SK-N-MC (cell line): Measurements from ENCODE around the gene SPTLC3.

ENCODE experiments used
- DNase-seq: peaks from one replicate; pipeline ENCODE4 v3.0.0-alpha.2; 2011; ENCODE audit warnings: low read depth, low spot score
- H3K27ac ChIP-seq: fragments of 200-600 bp; sonication (generic); 2 replicates; pipeline ENCODE4 v1.5.1; 2016; ENCODE audit warnings: mixed run types
- H3K36me3 ChIP-seq: fragments of 200-600 bp; sonication (generic); 2 replicates; pipeline ENCODE4 v1.6.1; 2017; ENCODE audit warnings: antibody characterized with exemption, low read length, mixed read lengths; ENCODE audit not compliant: insufficient read depth
- H3K4me3 ChIP-seq: fragments of 200-600 bp; sonication (generic); 2 replicates; pipeline ENCODE4 v1.5.1; 2016
- H3K9ac ChIP-seq: fragments of 200-600 bp; sonication (generic); 2 replicates; pipeline ENCODE4 v1.8.0; 2017; ENCODE audit warnings: mixed run types, mixed read lengths; ENCODE audit not compliant: insufficient read length
- H3K9me3 ChIP-seq: fragments of 200-600 bp; sonication (generic); 2 replicates; pipeline ENCODE4 v1.6.1; 2017; ENCODE audit warnings: low read depth, mild to moderate bottlenecking, antibody characterized with exemption, low read length, moderate library complexity, mixed read lengths
- EZH2 ChIP-seq: fragments of 200-600 bp; sonication (generic); IDR thresholded peaks from one replicate; pipeline ENCODE4 v1.6.1; 2017; ENCODE audit warnings: antibody characterized with exemption
- FOXP2 ChIP-seq: optimal IDR thresholded peaks from 2 replicates; pipeline ENCODE3; 2011; ENCODE audit warnings: mild to moderate bottlenecking, moderate library complexity; ENCODE audit not compliant: insufficient read depth; ENCODE audit errors: extremely low read length, control extremely low read depth
- POLR2AphosphoS5 ChIP-seq: IDR thresholded peaks from 2 replicates; pipeline ENCODE4 v1.6.1; 2012; ENCODE audit warnings: mild to moderate bottlenecking, low read depth, low read length, borderline replicate concordance

Gene SPTLC3

GRCh38 chr20:13058666-13059389 lies 50.1 kb downstream of the SPTLC3 start:
- TF ChIP-seq FOXP2 (no peak), POLR2AphosphoS5 (no peak), EZH2 (no peak)
- H3K4me3 ChIP-seq = no peak overlapping the region
- no peaks in the 10 kb centered on the region for H3K9me3 ChIP-seq
- no peak overlapping the region for H3K9ac ChIP-seq
- H3K27ac ChIP-seq = no peak overlapping the region
- H3K36me3 ChIP-seq = no peaks in the 10 kb centered on the region
- DNase-seq = no peak

- DNase-seq = no peak
- Histone ChIP-seq H3K9me3 (no peaks in the 10 kb centered on the region), H3K36me3 (no peaks in the 10 kb centered on the region), H3K4me3 (no peak overlapping the region), H3K9ac (no peak overlapping the region), H3K27ac (no peak overlapping the region)
- TF ChIP-seq POLR2AphosphoS5 = no peak
- no peak for TF ChIP-seq EZH2
- no peak for TF ChIP-seq FOXP2
Measured at GRCh38 chr20:13059398-13060136, 50.8 kb downstream of the SPTLC3 start.

- H3K4me3 ChIP-seq = no peak overlapping the region
- no peak for DNase-seq
- no peaks in the 10 kb centered on the region for H3K9me3 ChIP-seq
- H3K36me3 ChIP-seq = no peaks in the 10 kb centered on the region
- H3K9ac ChIP-seq = no peak overlapping the region
- H3K27ac ChIP-seq = no peak overlapping the region
- TF ChIP-seq EZH2 = no peak
- no peak for TF ChIP-seq POLR2AphosphoS5
- TF ChIP-seq FOXP2 = no peak
Measured at GRCh38 chr20:13060327-13060726, 51.6 kb downstream of the SPTLC3 start.

- H3K36me3 ChIP-seq = no peaks in the 10 kb centered on the region
- DNase-seq = no peak
Measured at GRCh38 chr20:13061381-13061780, 52.6 kb downstream of the SPTLC3 start.

GRCh38 chr20:13062789-13063188 lies 54.0 kb downstream of the SPTLC3 start:
- DNase-seq = no peak
- TF ChIP-seq POLR2AphosphoS5 (no peak), FOXP2 (no peak), EZH2 (no peak)
- Histone ChIP-seq H3K27ac (no peak overlapping the region), H3K36me3 (no peaks in the 10 kb centered on the region), H3K9me3 (no peaks in the 10 kb centered on the region), H3K4me3 (no peak overlapping the region), H3K9ac (no peak overlapping the region)

More at GRCh38 chr20:13061381-13061780, 52.6 kb downstream of the SPTLC3 start:
- Histone ChIP-seq H3K27ac (no peak overlapping the region), H3K9me3 (no peaks in the 10 kb centered on the region), H3K9ac (no peak overlapping the region), H3K4me3 (no peak overlapping the region)
- TF ChIP-seq EZH2 (no peak), FOXP2 (no peak), POLR2AphosphoS5 (no peak)

- Histone ChIP-seq H3K27ac (no peak overlapping the region), H3K9me3 (no peaks in the 10 kb centered on the region), H3K9ac (no peak overlapping the region), H3K4me3 (no peak overlapping the region), H3K36me3 (no peaks in the 10 kb centered on the region)
- no peak for DNase-seq
- no peak for TF ChIP-seq POLR2AphosphoS5
- no peak for TF ChIP-seq FOXP2
- no peak for TF ChIP-seq EZH2
Measured at GRCh38 chr20:13068336-13068735, 59.6 kb downstream of the SPTLC3 start.

GRCh38 chr20:13081877-13082276 lies 73.1 kb downstream of the SPTLC3 start:
- Histone ChIP-seq H3K27ac (no peak overlapping the region), H3K9ac (no peak overlapping the region), H3K4me3 (no peak overlapping the region), H3K9me3 (no peaks in the 10 kb centered on the region), H3K36me3 (no peaks in the 10 kb centered on the region)
- DNase-seq = no peak
- TF ChIP-seq EZH2 (no peak), POLR2AphosphoS5 (no peak), FOXP2 (no peak)

- DNase-seq = no peak
- Histone ChIP-seq H3K27ac (no peak overlapping the region), H3K9ac (no peak overlapping the region), H3K36me3 (no peaks in the 10 kb centered on the region), H3K4me3 (no peak overlapping the region), H3K9me3 (no peaks in the 10 kb centered on the region)
- TF ChIP-seq FOXP2 (no peak), EZH2 (no peak), POLR2AphosphoS5 (no peak)
Measured at GRCh38 chr20:13082378-13082777, 73.6 kb downstream of the SPTLC3 start.

- Histone ChIP-seq H3K9me3 (no peaks in the 10 kb centered on the region), H3K4me3 (no peak overlapping the region), H3K36me3 (no peaks in the 10 kb centered on the region), H3K27ac (no peak overlapping the region), H3K9ac (no peak overlapping the region)
- DNase-seq = no peak
- no peak for TF ChIP-seq POLR2AphosphoS5
- no peak for TF ChIP-seq EZH2
- no peak for TF ChIP-seq FOXP2
Measured at GRCh38 chr20:13085275-13085674, 76.5 kb downstream of the SPTLC3 start.
